HepG2 (cell line): ENCODE measurements around the gene PPP2R5B. TPM values are rescaled to one million over a fixed set of nuclear protein-coding genes. Genes with fewer than 3 reads are reported as not detected.

Source experiments
- ERF ChIP-seq: IDR thresholded peaks from 2 replicates; pipeline ENCODE4 v1.6.1; 2018; ENCODE audit warnings: missing biosample characterization, missing genetic modification reagents
- FOXK1 ChIP-seq: sonication (generic); formaldehyde crosslinking; IDR thresholded peaks from 2 replicates; pipeline ENCODE4 v1.4.0; 2020; ENCODE audit warnings: low read depth, missing genetic modification reagents, borderline replicate concordance
- HNF1A ChIP-seq, 2 experiments: sonication (generic) in 1 of 2; formaldehyde crosslinking in 1 of 2; IDR thresholded peaks; 2 replicates each; pipeline versions ENCODE4 v1.4.0 to v1.6.1; 2016 to 2020; ENCODE audit warnings: borderline replicate concordance in 1 of 2, low read depth in 1 of 2, mild to moderate bottlenecking in 1 of 2, missing genetic modification reagents in 1 of 2
- NBN ChIP-seq: fragments of 450-650 bp; conservative IDR thresholded peaks from 2 replicates; pipeline ENCODE4 v1.6.1; 2017
- NR2F2 ChIP-seq: IDR thresholded peaks from 2 replicates; pipeline ENCODE4 v1.6.1; 2012; ENCODE audit warnings: low read depth, inconsistent platforms, borderline replicate concordance
- SP5 ChIP-seq: IDR thresholded peaks from 2 replicates; pipeline ENCODE4 v1.6.1; 2016; ENCODE audit warnings: low read depth, borderline replicate concordance
- TAF15 ChIP-seq: fragments of 200-400 bp; formaldehyde crosslinking; IDR thresholded peaks from one replicate; pipeline ENCODE4 v1.6.1; 2018; ENCODE audit warnings: mild to moderate bottlenecking, low read depth, low read length; ENCODE audit not compliant: poor library complexity, severe bottlenecking
- TEAD3 ChIP-seq: optimal IDR thresholded peaks from 2 replicates; pipeline ENCODE3; 2016; ENCODE audit warnings: borderline replicate concordance
- ZBTB2 ChIP-seq: sonication (generic); formaldehyde crosslinking; IDR thresholded peaks from 2 replicates; pipeline ENCODE4 v1.8.0; 2022; ENCODE audit warnings: low read depth, missing genetic modification reagents
- ZFP90 ChIP-seq: sonication (generic); formaldehyde crosslinking; IDR thresholded peaks from 2 replicates; pipeline ENCODE4 v1.8.0; 2022; ENCODE audit warnings: missing genetic modification reagents, mild to moderate bottlenecking, inconsistent platforms, borderline replicate concordance
- ZFY ChIP-seq: sonication (generic); formaldehyde crosslinking; IDR thresholded peaks from 2 replicates; pipeline ENCODE4 v1.4.0; 2020; ENCODE audit warnings: missing genetic modification reagents
- ZNF331 ChIP-seq: sonication (generic); formaldehyde crosslinking; IDR thresholded peaks from 2 replicates; pipeline ENCODE4 v1.4.0; 2020; ENCODE audit warnings: missing genetic modification reagents
- ZSCAN12 ChIP-seq: sonication (generic); formaldehyde crosslinking; IDR thresholded peaks from 2 replicates; pipeline ENCODE4 v1.9.0; 2021; ENCODE audit warnings: mild to moderate bottlenecking, missing genetic modification reagents
- polyA plus RNA-seq, 8 experiments: library from polyadenylated mRNA; depleted of rRNA in 3 of 8; stranded (reverse) in 7 of 8; unstranded in 1 of 8; fragments of >200 nt; fragmentation: Illumina TruSeq in 4 of 8; extraction: Trizol in 4 of 8; gene quantifications; 2 replicates each; pipeline versions ENCODE4 v1.2.1 to v1.2.3, GENCODE V29; 2011 to 2016; ENCODE audit warnings: low read depth in 4 of 8, missing spikeins in 1 of 8, mixed read lengths in 1 of 8; ENCODE audit not compliant: insufficient read depth in 1 of 8
- total RNA-seq, 5 experiments: library from RNA; depleted of rRNA; stranded (reverse); fragments of >200 nt; fragmentation: Illumina TruSeq; extraction: Trizol; gene quantifications; 2 replicates each; pipeline ENCODE4 v1.2.3, GENCODE V29; 2016; ENCODE audit warnings: low read depth in 1 of 5
- TF ChIP-seq, protein P1 (sequence below): sonication (generic); formaldehyde crosslinking; IDR thresholded peaks from 2 replicates; pipeline ENCODE4 v1.8.0; 2022; ENCODE audit warnings: mild to moderate bottlenecking, missing genetic modification reagents
- TF ChIP-seq, protein P2 (sequence below): sonication (generic); formaldehyde crosslinking; IDR thresholded peaks from 2 replicates; pipeline ENCODE4 v1.4.0; 2020; ENCODE audit warnings: missing genetic modification reagents, borderline replicate concordance
- TF ChIP-seq, protein P3 (sequence below): sonication (generic); formaldehyde crosslinking; IDR thresholded peaks from 2 replicates; pipeline ENCODE4 v1.4.0; 2020; ENCODE audit warnings: missing genetic modification reagents
- TF ChIP-seq, protein P4 (sequence below): sonication (generic); formaldehyde crosslinking; IDR thresholded peaks from 2 replicates; pipeline ENCODE4 v1.5.0; 2020; ENCODE audit warnings: mild to moderate bottlenecking, missing genetic modification reagents, borderline replicate concordance

PPP2R5B gene
- total and polyA plus RNA-seq, 2 of the 13 experiments (the other 11 are each of a cell fraction or from before 2014, with no cell fraction given), result 2.3 to 8.3 TPM

- TF ChIP-seq, protein P1, sequence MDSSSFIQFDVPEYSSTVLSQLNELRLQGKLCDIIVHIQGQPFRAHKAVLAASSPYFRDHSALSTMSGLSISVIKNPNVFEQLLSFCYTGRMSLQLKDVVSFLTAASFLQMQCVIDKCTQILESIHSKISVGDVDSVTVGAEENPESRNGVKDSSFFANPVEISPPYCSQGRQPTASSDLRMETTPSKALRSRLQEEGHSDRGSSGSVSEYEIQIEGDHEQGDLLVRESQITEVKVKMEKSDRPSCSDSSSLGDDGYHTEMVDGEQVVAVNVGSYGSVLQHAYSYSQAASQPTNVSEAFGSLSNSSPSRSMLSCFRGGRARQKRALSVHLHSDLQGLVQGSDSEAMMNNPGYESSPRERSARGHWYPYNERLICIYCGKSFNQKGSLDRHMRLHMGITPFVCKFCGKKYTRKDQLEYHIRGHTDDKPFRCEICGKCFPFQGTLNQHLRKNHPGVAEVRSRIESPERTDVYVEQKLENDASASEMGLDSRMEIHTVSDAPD (CRISPR knock-in tag), result 0 out of 2 replicates have a peak, but pooled peaks have one; percentile 32
- TF ChIP-seq, protein P2, sequence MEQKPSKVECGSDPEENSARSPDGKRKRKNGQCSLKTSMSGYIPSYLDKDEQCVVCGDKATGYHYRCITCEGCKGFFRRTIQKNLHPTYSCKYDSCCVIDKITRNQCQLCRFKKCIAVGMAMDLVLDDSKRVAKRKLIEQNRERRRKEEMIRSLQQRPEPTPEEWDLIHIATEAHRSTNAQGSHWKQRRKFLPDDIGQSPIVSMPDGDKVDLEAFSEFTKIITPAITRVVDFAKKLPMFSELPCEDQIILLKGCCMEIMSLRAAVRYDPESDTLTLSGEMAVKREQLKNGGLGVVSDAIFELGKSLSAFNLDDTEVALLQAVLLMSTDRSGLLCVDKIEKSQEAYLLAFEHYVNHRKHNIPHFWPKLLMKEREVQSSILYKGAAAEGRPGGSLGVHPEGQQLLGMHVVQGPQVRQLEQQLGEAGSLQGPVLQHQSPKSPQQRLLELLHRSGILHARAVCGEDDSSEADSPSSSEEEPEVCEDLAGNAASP (CRISPR knock-in tag), result 0 out of 2 replicates have a peak, but pooled peaks have one; percentile 34
- TF ChIP-seq, protein P3, sequence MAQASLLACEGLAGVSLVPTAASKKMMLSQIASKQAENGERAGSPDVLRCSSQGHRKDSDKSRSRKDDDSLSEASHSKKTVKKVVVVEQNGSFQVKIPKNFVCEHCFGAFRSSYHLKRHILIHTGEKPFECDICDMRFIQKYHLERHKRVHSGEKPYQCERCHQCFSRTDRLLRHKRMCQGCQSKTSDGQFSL (CRISPR knock-in tag), result peak; percentile 92
- TF ChIP-seq ERF (CRISPR knock-in tag) (peak; percentile 40; the same call in 1 of the 2 replicates), ZFP90 (CRISPR knock-in tag) (0 out of 2 replicates have a peak, but pooled peaks have one; percentile 66), NR2F2 (peak; percentile 7; the same call in 1 of the 2 replicates), ZFY (CRISPR knock-in tag) (peak; percentile 64), TEAD3 (peak; percentile 44), ZSCAN12 (no peak), NBN (no peak), FOXK1 (CRISPR knock-in tag) (0 out of 2 replicates have a peak, but pooled peaks have one; percentile 33), SP5 (CRISPR knock-in tag) (peak; percentile 66), HNF1A (IDR thresholded peaks at IDR 0.05; ENCODE audit: low read depth) (no peak), HNF1A (CRISPR knock-in tag; IDR thresholded peaks at IDR 0.05; ENCODE audit: borderline replicate concordance) (peak; percentile 64; the same call in 1 of the 2 replicates), ZBTB2 (CRISPR knock-in tag) (no peak), TAF15 (no peak), ZNF331 (peak; percentile 56; the same call in 1 of the 2 replicates)
- TF ChIP-seq, protein P4, sequence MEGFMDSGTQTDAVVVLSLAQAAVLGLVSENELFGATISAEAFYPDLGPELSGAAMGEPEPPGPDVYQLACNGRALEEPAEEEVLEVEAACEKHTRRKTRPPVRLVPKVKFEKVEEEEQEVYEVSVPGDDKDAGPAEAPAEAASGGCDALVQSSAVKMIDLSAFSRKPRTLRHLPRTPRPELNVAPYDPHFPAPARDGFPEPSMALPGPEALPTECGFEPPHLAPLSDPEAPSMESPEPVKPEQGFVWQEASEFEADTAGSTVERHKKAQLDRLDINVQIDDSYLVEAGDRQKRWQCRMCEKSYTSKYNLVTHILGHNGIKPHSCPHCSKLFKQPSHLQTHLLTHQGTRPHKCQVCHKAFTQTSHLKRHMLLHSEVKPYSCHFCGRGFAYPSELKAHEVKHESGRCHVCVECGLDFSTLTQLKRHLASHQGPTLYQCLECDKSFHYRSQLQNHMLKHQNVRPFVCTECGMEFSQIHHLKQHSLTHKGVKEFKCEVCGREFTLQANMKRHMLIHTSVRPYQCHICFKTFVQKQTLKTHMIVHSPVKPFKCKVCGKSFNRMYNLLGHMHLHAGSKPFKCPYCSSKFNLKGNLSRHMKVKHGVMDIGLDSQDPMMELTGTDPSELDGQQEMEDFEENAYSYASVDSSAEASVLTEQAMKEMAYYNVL (CRISPR knock-in tag), result peak; percentile 47; the same call in 1 of the 2 replicates
Measured at GRCh38 chr11:64887757-64888405, 36.6 kb upstream of the PPP2R5B start (continued).
